C4-2B (cell line): Measurements from ENCODE around the gene MYH11.

Experiments
- H3K27ac ChIP-seq: fragments of 450-650 bp; 2 replicates; pipeline ENCODE4 v1.5.1; 2017
- ZFX ChIP-seq: fragments of 450-650 bp; IDR thresholded peaks from 2 replicates; pipeline ENCODE4 v1.6.1; 2017
- TF ChIP-seq, protein P1 (sequence below): fragments of 450-650 bp; conservative IDR thresholded peaks from 2 replicates; pipeline ENCODE4 v1.5.1; 2017; ENCODE audit warnings: mild to moderate bottlenecking

Gene MYH11

DNA sequence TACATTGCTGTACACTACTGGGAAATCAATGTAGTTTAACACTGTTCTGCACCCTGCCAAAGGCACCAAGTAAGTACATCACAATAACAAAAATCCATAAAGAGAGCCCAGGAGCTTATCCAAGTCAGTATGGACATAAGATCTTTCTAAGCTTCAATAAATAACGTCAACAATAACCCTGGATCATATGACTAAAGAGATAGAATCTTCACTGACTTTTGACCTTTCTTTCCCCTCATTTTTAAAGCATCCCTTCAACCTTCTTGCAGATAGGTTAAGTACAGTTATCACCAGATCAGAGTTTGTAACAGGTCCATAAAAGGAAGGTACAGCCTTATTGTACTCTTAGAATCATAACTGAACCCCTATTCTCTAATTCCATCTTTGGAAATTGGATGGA is 29.2 kb upstream of the MYH11 start:
- no peak overlapping the region for H3K27ac ChIP-seq
- TF ChIP-seq ZFX: no peak
- TF ChIP-seq, protein P1, sequence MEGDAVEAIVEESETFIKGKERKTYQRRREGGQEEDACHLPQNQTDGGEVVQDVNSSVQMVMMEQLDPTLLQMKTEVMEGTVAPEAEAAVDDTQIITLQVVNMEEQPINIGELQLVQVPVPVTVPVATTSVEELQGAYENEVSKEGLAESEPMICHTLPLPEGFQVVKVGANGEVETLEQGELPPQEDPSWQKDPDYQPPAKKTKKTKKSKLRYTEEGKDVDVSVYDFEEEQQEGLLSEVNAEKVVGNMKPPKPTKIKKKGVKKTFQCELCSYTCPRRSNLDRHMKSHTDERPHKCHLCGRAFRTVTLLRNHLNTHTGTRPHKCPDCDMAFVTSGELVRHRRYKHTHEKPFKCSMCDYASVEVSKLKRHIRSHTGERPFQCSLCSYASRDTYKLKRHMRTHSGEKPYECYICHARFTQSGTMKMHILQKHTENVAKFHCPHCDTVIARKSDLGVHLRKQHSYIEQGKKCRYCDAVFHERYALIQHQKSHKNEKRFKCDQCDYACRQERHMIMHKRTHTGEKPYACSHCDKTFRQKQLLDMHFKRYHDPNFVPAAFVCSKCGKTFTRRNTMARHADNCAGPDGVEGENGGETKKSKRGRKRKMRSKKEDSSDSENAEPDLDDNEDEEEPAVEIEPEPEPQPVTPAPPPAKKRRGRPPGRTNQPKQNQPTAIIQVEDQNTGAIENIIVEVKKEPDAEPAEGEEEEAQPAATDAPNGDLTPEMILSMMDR: no peak

DNA sequence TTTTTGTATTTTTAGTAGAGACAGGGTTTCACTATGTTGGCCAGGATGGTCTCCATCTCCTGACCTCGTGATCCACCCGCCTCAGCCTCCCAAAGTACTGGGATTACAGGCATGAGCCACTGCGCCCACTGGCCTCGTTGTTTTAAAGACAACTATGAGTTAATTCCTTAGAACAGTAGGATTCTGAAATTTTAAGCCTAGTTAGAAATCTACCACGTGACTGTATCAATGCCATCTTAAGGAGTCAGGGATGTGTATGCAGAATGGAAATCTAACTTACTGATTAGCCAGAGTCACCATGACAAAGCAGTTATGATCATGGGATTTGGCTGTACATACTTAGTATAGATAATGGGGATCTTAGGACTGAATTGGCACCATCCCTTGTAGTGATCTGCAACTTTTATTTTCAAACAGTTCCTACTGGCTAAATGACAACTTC is 28.8 kb upstream of the MYH11 start:
- TF ChIP-seq, protein P1: no peak
- no peak for TF ChIP-seq ZFX
- no peak overlapping the region for H3K27ac ChIP-seq

DNA sequence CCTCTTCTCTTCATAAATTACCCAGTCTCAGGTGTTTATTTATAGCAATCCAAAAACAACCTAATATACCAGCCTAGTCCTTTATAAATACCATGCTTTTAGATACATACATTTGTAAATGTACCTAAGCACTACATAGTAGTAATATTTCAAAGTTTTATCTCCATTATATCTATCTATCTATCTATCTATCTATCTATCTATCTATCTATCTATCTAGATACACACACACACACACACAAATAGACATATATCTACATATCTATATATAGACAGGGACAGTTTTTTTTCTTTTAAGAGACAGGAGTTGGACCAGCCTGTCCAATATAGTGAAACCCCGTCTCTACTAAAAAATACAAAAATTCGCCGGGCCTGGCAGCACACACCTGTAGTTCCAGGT is 25.7 kb upstream of the MYH11 start:
- no peak for TF ChIP-seq ZFX
- TF ChIP-seq, protein P1: no peak
- no peak overlapping the region for H3K27ac ChIP-seq

DNA sequence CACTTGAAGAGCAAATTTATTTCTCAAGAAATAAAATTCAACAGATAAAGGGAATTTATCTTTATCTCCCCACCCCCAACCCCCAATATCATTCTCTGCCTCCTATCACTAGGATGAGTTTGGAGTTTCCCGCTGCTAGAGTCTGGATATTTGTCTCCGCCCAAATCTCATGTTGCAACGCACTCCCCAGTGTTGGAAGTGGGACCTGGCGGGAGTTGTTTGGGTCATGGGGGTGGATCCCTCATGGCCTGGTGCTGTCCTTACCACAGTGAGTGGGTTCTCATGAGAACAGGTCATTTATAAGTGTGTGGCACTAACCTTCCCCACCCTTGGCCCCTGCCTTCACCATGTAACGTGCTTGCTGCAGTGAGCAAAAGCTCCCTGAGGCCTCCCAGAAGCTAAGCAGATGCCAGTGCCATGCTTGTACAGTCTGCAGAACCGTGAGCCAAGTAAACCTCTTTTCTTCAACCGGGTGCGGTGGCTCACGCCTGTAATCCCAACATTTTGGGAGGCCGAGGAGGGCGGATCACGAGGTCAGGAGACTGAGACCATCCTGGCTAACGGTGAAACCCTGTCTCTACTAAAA is 25.1 kb upstream of the MYH11 start:
- TF ChIP-seq, protein P1: no peak
- no peak for TF ChIP-seq ZFX
- no peak overlapping the region for H3K27ac ChIP-seq

DNA sequence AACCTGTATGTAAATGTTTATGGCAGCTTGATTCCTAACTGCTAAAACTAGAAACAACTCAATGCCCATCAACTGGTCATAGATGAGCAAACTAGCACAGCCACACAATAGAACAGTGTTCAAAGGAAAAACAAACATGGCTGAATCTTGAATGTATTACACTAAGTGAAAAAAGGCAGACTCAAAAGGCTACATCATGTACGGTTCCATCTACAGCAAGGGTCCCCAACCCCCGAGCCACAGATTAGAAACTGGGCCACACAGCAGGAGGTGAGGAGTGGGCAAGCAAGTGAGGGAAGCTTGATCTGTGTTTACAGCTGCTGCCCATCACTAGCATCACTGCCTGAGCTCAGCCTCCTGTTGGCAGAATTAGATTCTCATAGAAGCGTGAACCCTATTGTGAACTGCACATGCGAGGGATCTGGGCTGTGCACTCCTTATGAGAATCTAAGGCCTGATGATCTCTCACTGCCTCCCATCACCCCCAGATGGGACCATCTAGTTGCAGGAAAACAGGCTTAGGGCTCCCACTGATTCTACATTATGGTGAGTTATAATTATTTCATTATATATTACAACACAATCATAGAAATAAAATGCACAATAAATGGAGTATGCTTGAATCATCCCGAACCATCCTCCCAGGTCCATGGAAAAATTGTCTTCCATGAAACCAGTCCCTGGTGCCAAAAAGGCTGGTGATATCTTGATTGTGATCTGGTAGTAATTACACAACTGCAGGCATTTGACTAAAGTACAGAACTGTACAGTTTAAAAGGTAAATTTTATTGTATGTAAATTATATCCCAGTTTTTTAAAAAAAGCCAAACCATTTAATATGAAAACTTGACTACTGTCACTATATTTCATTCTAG is 23.8 kb upstream of the MYH11 start:
- TF ChIP-seq, protein P1: no peak
- TF ChIP-seq ZFX: no peak
- H3K27ac ChIP-seq: no peak overlapping the region

DNA sequence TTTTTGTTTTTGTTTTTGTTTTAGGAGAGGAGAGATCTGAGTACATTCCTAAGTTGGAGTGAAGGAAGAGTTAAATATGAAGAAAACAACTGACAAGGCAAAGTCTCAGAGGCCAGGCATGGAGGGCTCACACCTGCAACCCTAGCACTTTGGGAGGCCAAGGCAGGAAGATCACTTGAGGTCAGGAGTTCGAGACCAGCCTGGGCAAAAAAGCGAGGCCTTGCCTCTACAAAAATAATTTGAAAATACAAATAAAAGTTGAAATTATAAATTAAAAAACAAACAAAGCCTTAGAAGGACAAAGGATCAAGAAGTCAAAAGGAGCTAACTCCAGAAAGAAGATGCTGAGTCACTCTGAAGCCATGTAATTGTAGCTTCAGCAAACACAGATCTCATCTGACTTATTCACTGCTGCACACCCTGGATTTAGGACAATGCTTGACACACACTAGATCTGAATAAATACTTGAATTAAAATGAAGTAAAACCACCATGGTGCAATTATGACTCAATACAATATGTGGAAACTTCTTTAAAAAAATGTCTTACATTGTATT is 22.5 kb upstream of the MYH11 start:
- H3K27ac ChIP-seq: peak overlapping the region; percentile 49; the same call in 1 of the 2 replicates

More for the DNA sequence above, 22.5 kb upstream of the MYH11 start:
- TF ChIP-seq, protein P1: no peak
- no peak for TF ChIP-seq ZFX
